Measurements from ENCODE around the gene HSFX3.
"Not testable (repeated sequence)": the region's sequence is repeated elsewhere in the genome, so short reads cannot be mapped to it uniquely, and the experiment has no call there.

HSFX3 gene

GRCh38 chrX:149541521-149542047 is 8.1 kb downstream of the HSFX3 start:
- no peak for DNase-seq

- peak; percentile 92 for DNase-seq
These were observed 8.9 kb downstream of the HSFX3 start, which contains the start of gene EOLA1 for GRCh38 chrX:149540621-149541520. EOLA1 (plus strand) TSS chrX:149541012; CDS start chrX:149545631, 4,619 bp downstream.

GRCh38 chrX:149540131-149540620 is 9.5 kb downstream of the HSFX3 start:
- DNase-seq = peak; percentile 87

GRCh38 chrX:149539283-149540130 is 10.2 kb downstream of the HSFX3 start:
- peak; percentile 85 for DNase-seq

- DNase-seq = not testable (repeated sequence)
These were observed 12.2 kb downstream of the HSFX3 start for GRCh38 chrX:149537474-149537873.

GRCh38 chrX:149534926-149535602 is 14.7 kb downstream of the HSFX3 start:
- not testable (repeated sequence) for DNase-seq

- not testable (repeated sequence) for DNase-seq
These were observed 15.7 kb downstream of the HSFX3 start for GRCh38 chrX:149533999-149534398.

GRCh38 chrX:149532868-149533267 is 16.9 kb downstream of the HSFX3 start:
- DNase-seq = not testable (repeated sequence)

- no peak for DNase-seq
These were observed 18.1 kb downstream of the HSFX3 start for GRCh38 chrX:149531599-149531998.

- no peak for DNase-seq
These were observed 21.3 kb downstream of the HSFX3 start for GRCh38 chrX:149528381-149528780.

- peak; percentile 14 for DNase-seq
These were observed 22.0 kb downstream of the HSFX3 start for GRCh38 chrX:149527705-149528104.

GRCh38 chrX:149526318-149527033 is 23.2 kb downstream of the HSFX3 start:
- not testable (repeated sequence) for DNase-seq

- DNase-seq = not testable (repeated sequence)
These were observed 23.8 kb downstream of the HSFX3 start for GRCh38 chrX:149525903-149526302.

GRCh38 chrX:149525389-149525788 is 24.3 kb downstream of the HSFX3 start:
- peak; percentile 75 for DNase-seq

- no peak for DNase-seq
These were observed 26.8 kb downstream of the HSFX3 start for GRCh38 chrX:149522916-149523315.

- DNase-seq = no peak
These were observed 28.3 kb downstream of the HSFX3 start for GRCh38 chrX:149521438-149521837.

GRCh38 chrX:149520636-149521277 is 29.0 kb downstream of the HSFX3 start:
- DNase-seq = not testable (repeated sequence)

GRCh38 chrX:149518236-149518635 is 31.5 kb downstream of the HSFX3 start:
- no peak for DNase-seq

- no peak for DNase-seq
These were observed 32.4 kb downstream of the HSFX3 start for GRCh38 chrX:149517308-149517707.

GRCh38 chrX:149516604-149517003 is 33.1 kb downstream of the HSFX3 start:
- DNase-seq = no peak

GRCh38 chrX:149515954-149516602 is 33.6 kb downstream of the HSFX3 start:
- no peak for DNase-seq
